KOPT-K1 (cell line): ENCODE results near the gene PNKD.
"Not testable (repeated sequence)": the region's sequence is repeated elsewhere in the genome, so short reads cannot be mapped to it uniquely, and the experiment has no call there.

Experiments used
- H3K27ac ChIP-seq: fragments of 200-600 bp; sonication (generic); 2 replicates; pipeline ENCODE4 v1.5.1; 2016; ENCODE audit warnings: antibody characterized with exemption, mild to moderate bottlenecking, low read depth, low read length; ENCODE audit not compliant: poor library complexity, severe bottlenecking
- H3K36me3 ChIP-seq: fragments of 200-600 bp; sonication (generic); 2 replicates; pipeline ENCODE4 v1.5.1; 2017; ENCODE audit warnings: antibody characterized with exemption, mild to moderate bottlenecking, low read length, moderate library complexity; ENCODE audit not compliant: insufficient read depth
- H3K9me3 ChIP-seq: fragments of 200-600 bp; sonication (generic); 2 replicates; pipeline ENCODE4 v1.5.1; 2017; ENCODE audit warnings: antibody characterized with exemption, low read length, mild to moderate bottlenecking; ENCODE audit not compliant: insufficient read depth, poor library complexity, severe bottlenecking

PNKD gene

DNA sequence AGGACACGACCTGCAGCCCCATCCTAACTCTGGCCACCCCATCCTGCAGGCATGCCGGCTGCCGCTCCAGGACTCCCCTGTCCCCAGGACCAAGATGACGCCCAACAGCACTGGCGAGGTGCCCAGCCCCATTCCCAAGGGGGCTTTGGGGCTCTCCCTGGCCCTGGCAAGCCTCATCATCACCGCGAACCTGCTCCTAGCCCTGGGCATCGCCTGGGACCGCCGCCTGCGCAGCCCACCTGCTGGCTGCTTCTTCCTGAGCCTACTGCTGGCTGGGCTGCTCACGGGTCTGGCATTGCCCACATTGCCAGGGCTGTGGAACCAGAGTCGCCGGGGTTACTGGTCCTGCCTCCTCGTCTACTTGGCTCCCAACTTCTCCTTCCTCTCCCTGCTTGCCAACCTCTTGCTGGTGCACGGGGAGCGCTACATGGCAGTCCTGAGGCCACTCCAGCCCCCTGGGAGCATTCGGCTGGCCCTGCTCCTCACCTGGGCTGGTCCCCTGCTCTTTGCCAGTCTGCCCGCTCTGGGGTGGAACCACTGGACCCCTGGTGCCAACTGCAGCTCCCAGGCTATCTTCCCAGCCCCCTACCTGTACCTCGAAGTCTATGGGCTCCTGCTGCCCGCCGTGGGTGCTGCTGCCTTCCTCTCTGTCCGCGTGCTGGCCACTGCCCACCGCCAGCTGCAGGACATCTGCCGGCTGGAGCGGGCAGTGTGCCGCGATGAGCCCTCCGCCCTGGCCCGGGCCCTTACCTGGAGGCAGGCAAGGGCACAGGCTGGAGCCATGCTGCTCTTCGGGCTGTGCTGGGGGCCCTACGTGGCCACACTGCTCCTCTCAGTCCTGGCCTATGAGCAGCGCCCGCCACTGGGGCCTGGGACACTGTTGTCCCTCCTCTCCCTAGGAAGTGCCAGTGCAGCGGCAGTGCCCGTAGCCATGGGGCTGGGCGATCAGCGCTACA, 7.4 kb upstream of the PNKD start:
- Histone ChIP-seq H3K36me3 (peaks cover 51% of the 10 kb centered on the region), H3K9me3 (no peaks in the 10 kb centered on the region), H3K27ac (no peak overlapping the region)

GRCh38 chr2:218263817-218264641, 6.3 kb upstream of the PNKD start:
- Histone ChIP-seq H3K36me3 (peaks cover 51% of the 10 kb centered on the region), H3K9me3 (no peaks in the 10 kb centered on the region), H3K27ac (peak overlapping the region; percentile 39)

DNA sequence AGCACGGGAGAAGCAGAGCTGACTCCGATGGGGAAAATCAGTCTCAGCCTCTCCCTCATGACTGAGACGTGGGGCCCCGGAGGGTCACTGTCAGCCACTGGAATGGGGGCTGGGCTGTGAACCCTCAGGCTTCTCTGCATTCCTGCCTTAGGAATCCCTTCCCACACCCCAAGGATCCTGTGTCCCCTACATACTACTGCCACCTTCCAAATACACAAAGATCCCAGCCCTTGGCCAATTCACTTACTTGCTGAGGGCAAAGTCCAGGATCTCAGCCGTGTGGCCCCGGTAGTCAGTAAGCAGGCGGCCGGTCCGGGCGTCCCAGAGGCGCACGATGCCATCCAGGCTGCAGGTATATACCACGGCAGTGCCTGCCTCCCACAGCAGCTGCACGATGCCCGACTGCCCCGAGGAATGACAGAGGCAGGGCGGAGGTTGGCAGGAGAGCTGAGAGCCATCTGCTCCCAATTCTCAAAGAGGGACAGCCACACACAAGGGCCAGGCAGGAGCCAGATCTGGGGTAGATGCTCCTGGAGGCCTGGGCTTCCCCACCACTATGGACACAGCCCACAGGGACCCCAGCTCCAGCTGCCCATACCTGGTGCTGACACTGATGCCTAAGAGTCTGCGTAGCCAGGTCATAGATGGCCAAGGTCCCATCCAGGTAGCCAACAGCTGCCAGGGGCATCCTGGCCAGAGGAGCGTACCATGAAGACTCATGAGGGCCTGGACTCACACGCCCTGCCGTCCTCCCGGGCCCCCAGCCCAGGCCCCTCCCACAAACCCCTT, 5.4 kb upstream of the PNKD start:
- H3K27ac ChIP-seq = no peak overlapping the region
- H3K36me3 ChIP-seq = peaks cover 51% of the 10 kb centered on the region
- no peaks in the 10 kb centered on the region for H3K9me3 ChIP-seq

- Histone ChIP-seq H3K9me3 (no peaks in the 10 kb centered on the region), H3K36me3 (peaks cover 51% of the 10 kb centered on the region), H3K27ac (no peak overlapping the region)
Measured at GRCh38 chr2:218265626-218266025, 4.7 kb upstream of the PNKD start.

DNA sequence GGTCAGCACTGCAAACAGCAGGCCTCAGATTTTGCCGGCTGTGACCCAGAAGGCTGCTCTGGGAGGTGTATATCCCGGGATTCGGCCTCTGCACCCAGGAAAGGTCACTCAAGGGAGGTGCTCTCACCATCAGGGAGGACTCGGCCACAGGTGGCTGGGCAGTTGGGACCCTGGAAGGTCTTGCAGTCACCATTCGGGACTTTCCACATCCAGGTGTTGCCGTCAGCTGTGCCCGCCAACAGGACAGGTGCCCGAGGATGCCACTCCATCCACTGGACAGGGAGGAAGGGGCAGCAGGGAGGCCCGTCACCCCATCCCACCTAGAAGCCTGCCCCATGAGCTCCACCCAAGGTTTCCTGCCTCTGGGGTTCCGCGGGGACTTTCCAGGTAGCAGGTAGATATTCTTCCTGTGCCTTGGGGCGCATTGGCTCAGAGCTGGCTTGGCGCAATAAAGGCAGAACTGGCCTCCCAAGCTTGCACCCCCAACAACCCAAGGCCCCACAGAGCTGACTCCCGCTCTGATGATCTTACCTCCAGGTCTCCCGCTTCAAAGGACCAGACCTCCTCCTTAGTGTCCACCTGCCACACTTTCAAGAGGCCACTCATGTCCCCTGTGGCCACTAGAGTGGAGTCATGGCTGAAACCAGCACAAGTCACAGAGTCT, 3.9 kb upstream of the PNKD start:
- no peak overlapping the region for H3K27ac ChIP-seq
- peaks cover 51% of the 10 kb centered on the region for H3K36me3 ChIP-seq
- H3K9me3 ChIP-seq = no peaks in the 10 kb centered on the region

GRCh38 chr2:218267259-218267658, 3.1 kb upstream of the PNKD start:
- H3K9me3 ChIP-seq = no peaks in the 10 kb centered on the region
- no peak overlapping the region for H3K27ac ChIP-seq
- peaks cover 52% of the 10 kb centered on the region for H3K36me3 ChIP-seq

DNA sequence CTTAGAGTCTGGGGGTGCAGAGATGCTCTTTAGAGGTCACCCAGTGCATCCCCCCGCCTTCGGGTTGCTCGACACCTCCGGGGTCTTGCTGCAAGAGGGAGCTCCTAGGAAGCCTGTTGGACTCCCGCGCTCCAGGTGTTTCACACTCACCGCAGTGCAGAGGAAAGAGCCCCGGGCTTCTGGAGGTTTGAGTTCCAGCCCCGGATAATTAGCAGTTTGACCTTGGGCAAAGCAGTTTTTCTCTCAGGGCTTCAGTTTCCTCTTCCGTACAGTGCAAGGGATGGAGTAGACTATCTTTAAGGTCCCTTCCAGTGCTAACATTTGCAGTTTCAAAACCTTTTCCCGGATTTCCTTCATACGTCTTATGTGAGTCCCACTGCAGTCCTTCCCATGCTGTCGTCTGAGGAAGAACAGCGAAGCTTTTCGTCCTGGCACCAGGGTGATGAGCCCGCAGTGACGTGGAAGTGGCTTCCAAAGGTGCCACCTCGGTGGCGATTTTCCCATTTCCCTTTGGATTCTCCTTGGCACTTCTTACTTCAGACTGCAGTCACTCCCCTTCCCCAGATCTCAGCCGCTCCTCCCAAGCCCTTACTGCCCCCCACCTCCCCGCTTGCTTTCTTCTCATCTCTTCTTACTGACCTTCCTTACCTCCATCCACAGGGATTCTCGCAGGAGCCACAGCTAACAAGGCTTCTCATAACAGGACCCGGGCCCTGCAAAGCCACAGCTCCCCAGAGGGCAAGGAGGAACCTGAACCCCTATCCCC, 585 bp downstream of the PNKD start:
- peak overlapping the region; percentile 78 for H3K27ac ChIP-seq
- no peaks in the 10 kb centered on the region for H3K9me3 ChIP-seq
- H3K36me3 ChIP-seq = peaks cover 50% of the 10 kb centered on the region

- peaks cover 50% of the 10 kb centered on the region for H3K36me3 ChIP-seq
- H3K27ac ChIP-seq = peak overlapping the region; percentile 78
Measured at GRCh38 chr2:218271487-218271797, 1.1 kb downstream of the PNKD start.

GRCh38 chr2:218271865-218272530, 1.7 kb downstream of the PNKD start:
- H3K36me3 ChIP-seq = peaks cover 50% of the 10 kb centered on the region
- H3K27ac ChIP-seq = no peak overlapping the region
- no peaks in the 10 kb centered on the region for H3K9me3 ChIP-seq

More at GRCh38 chr2:218271487-218271797, 1.1 kb downstream of the PNKD start:
- H3K9me3 ChIP-seq = no peaks in the 10 kb centered on the region

DNA sequence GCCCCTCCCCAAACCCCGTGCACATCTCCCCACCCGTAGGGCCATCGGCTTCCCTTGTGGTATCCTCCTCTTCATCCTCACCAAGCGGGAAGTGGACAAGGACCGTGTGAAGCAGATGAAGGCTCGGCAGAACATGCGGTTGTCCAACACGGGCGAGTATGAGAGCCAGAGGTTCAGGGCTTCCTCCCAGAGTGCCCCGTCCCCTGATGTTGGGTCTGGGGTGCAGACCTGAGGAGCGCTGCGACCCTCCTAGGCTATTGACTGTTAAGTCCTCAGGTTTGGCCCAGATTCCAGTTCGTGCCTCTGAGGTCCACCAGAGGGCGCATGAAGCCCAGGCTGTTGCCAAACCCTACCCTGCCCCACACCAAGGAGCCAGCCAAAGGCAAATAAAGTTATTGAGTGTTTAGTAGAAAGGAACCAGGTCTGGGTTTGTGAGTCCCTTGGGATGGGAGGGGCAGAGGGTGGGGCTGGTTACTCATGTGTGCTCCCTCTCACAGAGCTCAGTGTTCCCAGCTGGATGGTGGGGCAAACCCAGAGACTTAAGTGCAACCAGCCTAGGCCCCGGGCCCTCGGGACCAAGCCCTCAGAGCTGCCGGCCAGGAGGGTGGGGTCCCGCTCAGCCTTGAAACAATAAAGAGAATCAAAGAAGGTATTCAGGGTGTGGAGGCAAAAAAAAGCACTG, 2.4 kb downstream of the PNKD start:
- Histone ChIP-seq H3K36me3 (peaks cover 50% of the 10 kb centered on the region), H3K27ac (no peak overlapping the region), H3K9me3 (no peaks in the 10 kb centered on the region)

DNA sequence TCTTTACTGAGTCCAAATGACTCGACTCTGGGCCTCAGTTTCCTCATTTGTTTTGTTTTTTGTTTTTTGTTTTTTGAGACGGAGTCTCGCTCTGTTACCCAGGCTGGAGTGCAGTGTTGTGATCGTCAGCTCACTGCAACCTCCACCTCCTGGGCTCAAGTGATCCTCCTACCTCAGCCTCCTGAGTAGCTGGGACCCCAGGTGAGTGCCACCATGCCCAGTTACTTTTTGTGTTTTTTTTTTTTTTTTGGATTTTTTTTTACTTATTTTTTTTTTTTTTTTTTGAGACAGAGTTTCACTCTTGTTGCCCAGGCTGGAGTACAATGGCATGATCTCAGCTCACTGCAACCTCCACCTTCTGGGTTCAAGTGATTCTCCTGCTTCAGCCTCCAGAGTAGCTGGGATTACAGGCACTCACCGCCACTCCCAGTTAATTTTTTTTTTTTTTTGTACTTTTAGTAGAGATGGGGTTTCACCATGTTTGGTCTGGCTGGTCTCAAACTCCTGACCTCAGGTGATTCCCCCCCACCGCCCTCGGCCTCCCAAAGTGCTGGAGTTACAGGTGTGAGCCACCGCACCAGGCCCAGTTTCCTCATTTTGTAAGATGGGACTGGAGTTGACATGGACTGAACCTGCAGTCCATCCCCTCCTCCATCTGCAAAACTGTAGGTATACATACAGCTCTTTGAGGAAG, 3.0 kb downstream of the PNKD start:
- not testable (repeated sequence) for H3K27ac ChIP-seq, H3K9me3 ChIP-seq
- peaks cover 53% of the 10 kb centered on the region for H3K36me3 ChIP-seq

DNA sequence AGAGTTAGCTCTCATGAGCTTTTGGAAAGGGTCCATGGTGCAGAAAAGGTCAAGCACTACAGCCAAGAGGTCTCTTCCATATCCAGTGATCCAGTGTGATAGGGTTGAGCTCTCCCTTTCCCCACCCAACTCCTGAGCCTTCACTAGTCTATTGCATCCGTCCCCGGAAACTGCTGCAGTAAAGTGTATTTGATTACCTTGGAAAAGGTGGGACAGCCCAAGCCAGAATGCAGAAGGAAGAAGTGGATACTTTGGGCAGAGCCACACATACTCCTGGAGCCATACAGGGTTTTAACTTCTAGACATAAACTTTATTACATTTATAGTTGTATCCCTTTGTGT, 3.6 kb downstream of the PNKD start:
- Histone ChIP-seq H3K9me3 (no peaks in the 10 kb centered on the region), H3K27ac (no peak overlapping the region), H3K36me3 (peaks cover 53% of the 10 kb centered on the region)

GRCh38 chr2:218274586-218274985, 4.3 kb downstream of the PNKD start:
- Histone ChIP-seq H3K36me3 (peaks cover 56% of the 10 kb centered on the region), H3K9me3 (no peaks in the 10 kb centered on the region), H3K27ac (no peak overlapping the region)
